GM12865 (cell line): Measurements from ENCODE around the gene ANKRD27.
A peak's percentile ranks its signal among the peaks of the same experiment; 100 is the strongest.

Experiments used
- DNase-seq: peaks from one replicate; pipeline ENCODE4 v3.0.0; 2010; ENCODE audit warnings: low read depth
- H3K4me3 ChIP-seq: 2 replicates; pipeline ENCODE4 v1.5.1; 2011; ENCODE audit warnings: mild to moderate bottlenecking, low read depth, low read length, control low read depth
- CTCF ChIP-seq: IDR thresholded peaks from 2 replicates; pipeline ENCODE4 v1.5.1; 2011; ENCODE audit warnings: low read length, control low read depth, low read depth, inconsistent platforms; ENCODE audit not compliant: insufficient read depth; ENCODE audit errors: missing control alignments

Gene ANKRD27

DNA sequence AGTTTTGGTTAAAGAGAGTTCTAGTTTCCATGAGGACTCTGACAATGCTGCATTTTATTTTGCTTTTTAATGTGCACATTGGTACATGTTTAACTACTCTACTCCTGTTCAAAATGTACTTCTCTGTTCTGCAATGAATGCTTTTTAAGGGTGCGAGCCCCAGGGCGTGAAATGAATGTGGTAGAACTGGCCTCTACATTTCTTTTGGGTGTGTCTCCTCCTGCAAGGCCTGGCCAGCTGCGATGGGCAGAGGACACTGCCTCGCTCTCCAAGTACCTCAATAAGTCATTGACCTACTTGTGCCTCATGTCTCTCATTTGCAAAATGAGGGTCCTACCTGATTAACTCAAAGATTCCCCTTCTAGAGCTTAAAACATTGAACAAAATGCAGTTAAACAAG lies 7.3 kb upstream of the ANKRD27 start:
- no peak overlapping the region for H3K4me3 ChIP-seq
- no peak for TF ChIP-seq CTCF
- no peak for DNase-seq

DNA sequence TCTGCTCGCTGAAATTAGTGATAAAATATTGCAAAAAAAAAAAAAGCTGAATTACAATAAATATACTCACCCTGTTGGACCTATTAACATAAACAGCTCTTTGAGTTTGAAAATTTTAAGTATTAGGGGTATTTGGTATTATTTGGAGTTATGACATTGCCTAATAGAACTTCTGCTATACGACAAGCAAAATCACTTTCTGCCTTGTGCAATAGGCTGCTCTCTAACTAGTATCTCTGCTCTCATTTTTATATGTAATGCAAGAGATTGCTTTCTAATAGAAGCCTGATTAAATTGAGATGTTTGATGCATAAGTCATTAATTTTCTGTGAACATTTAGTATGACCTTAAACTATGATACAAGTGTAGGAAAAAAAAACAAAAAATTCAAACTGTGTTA lies 6.0 kb upstream of the ANKRD27 start:
- no peak for DNase-seq
- H3K4me3 ChIP-seq = no peak overlapping the region
- no peak for TF ChIP-seq CTCF

DNA sequence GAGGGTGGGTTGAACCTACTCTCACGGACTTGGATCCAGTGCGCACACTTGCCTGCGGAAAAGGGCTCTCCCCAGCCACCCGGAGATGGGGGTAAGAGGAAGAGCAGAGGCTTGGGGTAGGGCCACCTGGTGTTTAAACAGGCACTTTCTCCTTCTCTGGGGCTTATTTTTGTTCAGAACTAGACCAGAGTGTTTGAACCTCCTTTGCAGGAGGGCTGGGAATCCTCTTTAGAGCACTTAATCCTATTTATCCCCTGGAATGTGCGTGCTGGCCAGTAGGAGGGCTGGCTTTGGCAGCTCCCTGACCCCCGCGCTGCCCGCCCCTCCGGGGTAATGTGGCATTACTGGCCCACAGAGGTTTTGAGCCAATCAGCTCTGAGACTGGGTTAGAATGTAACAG lies 2.7 kb upstream of the ANKRD27 start:
- no peak overlapping the region for H3K4me3 ChIP-seq
- TF ChIP-seq CTCF = no peak
- DNase-seq = no peak

DNA sequence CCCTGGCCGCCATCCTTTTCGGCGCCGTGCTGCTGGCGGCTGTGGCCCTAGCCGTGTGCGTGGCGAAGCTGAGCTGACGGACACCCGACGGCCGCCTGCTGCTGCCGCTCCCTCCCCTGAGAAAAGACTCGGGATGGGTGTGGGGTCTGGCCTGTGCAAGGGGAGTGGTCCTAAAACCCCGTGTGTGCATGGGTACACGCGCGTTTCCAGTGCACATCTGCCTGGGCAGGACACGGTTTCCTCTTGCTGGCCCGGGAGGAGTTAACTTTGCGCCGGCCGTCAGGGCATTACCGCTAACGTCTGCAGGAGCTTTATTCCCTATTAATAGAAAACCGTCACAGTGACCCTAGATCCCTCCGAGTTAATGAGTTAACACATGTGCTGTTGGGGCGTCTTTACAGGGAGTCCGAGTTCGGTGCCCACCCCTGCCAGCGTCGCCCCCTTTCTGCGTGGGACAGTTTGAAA lies 1.9 kb upstream of the ANKRD27 start:
- H3K4me3 ChIP-seq = no peak overlapping the region
- no peak for DNase-seq
- TF ChIP-seq CTCF = no peak

GRCh38 chr19:32676186-32676894 lies 1.4 kb upstream of the ANKRD27 start:
- TF ChIP-seq CTCF = no peak
- DNase-seq = no peak
- peak overlapping the region; percentile 74 for H3K4me3 ChIP-seq

- H3K4me3 ChIP-seq = peak within 1 kb of the TSS; percentile 74
- DNase-seq = peak; percentile 72
- no peak for TF ChIP-seq CTCF
Measured at GRCh38 chr19:32675720-32676185, 773 bp upstream of the ANKRD27 start, which contains the start of gene RGS9BP. TSS of gene RGS9BP (plus strand) at chr19:32675848. CDS start at chr19:32676264, 416 bp downstream.
